GM20000 (cell line): ENCODE data around the gene P2RY14.

ENCODE experiments used
- DNase-seq: peaks from one replicate; pipeline ENCODE4 v3.0.0; 2012; ENCODE audit warnings: low spot score
- CTCF ChIP-seq: IDR thresholded peaks from 2 replicates; pipeline ENCODE4 v1.5.1; 2012; ENCODE audit warnings: mild to moderate bottlenecking, control low read depth; ENCODE audit errors: extremely low read depth, missing control alignments

P2RY14 gene

DNA sequence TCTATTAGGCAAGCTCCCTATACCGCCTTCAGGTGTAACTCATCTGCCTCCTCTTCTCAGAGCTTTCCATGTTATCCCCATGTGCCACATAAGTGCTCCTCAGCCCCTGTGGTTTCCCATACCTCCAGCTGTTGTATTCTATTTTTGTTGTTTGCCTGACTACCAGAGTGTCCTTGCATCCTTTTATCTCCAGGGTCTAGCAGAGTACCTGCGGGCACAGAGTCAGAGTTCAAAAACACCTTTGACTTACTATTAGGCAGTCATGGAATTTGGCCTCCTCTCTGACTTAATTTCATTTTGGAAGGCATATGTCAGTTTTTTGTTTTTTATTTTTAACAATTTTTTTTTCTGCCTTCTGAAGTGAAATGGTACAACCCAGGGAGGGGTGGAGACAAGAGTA is 31.2 kb upstream of the P2RY14 start:
- DNase-seq = no peak
- no peak for TF ChIP-seq CTCF

- TF ChIP-seq CTCF = no peak
- DNase-seq = no peak
Measured at GRCh38 chr3:151307583-151308488, 29.5 kb upstream of the P2RY14 start.

GRCh38 chr3:151307131-151307530 is 28.8 kb upstream of the P2RY14 start:
- DNase-seq = no peak
- TF ChIP-seq CTCF = no peak

DNA sequence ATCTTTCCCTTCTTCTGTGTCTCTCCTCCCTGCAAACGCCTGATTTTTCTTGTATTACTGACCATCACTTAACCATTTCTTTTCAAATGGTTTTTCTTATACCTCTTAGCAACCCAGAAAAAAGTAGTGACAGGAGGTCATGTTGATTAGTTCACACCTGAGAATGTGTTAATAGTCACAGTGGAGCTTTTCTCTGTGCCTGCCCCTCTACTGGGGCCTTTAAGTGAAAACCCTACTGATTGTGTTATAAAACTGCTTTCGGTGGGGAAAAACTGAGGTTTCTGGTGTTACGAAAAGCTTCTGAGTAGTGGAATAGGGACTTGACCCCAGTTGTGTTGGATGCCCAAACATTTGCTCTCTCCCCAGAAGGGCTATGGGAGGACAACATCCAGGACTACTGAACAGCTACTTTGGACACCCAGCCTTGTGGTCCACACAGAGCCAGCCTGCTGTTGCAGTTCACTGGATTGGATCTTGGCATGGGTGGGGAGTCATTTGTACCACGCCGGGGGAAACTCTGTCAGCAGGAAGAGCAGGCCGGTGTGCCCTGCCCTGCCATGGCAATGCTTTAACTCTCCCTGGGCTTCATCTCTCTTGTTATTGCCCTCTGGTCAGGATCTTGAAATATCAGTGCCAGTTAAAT is 27.9 kb upstream of the P2RY14 start:
- no peak for TF ChIP-seq CTCF
- no peak for DNase-seq

GRCh38 chr3:151305775-151306151 is 27.4 kb upstream of the P2RY14 start:
- no peak for DNase-seq
- TF ChIP-seq CTCF = no peak

- no peak for TF ChIP-seq CTCF
- no peak for DNase-seq
Measured at GRCh38 chr3:151305060-151305774, 26.9 kb upstream of the P2RY14 start.

GRCh38 chr3:151303751-151304150 is 25.4 kb upstream of the P2RY14 start:
- DNase-seq = no peak
- no peak for TF ChIP-seq CTCF
